Measurements from ENCODE around the gene RHD.
"Not testable (repeated sequence)": the region's sequence is repeated elsewhere in the genome, so short reads cannot be mapped to it uniquely, and the experiment has no call there.

DNA sequence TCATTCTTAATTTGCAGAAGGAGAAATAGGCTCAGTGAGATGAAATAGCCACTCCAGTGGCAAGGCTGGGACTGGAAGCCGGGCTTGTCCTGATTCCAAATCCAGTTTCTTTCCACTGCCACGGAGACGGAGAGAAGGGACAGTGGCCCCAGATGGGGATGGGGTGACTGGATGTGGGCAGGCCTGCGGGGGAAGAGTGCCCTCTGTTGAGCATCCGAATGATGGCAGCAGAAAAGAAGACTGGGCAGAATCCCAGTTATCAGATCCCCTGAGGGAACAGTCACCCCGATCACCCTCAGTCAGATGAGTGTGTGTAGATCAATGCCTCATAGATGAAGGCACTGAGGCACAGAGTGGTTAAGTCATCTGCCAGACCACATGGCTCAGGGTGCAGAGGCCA lies 17.7 kb downstream of the RHD start:
- TF ChIP-seq CTCF (IDR thresholded peaks at IDR 0.05; ENCODE audit: low read length); EZH2 (IDR thresholded peaks at IDR 0.05; ENCODE audit: borderline replicate concordance, low read length): not testable (repeated sequence)
